Hepatocyte (in vitro differentiated cells): Measurements from ENCODE around the gene SLC25A5. TPM values are rescaled to one million over a fixed set of nuclear protein-coding genes. Genes with fewer than 3 reads are reported as not detected.

Experiments used
- DNase-seq: peaks from one replicate; pipeline ENCODE4 v3.0.0-alpha.2; 2016; ENCODE audit warnings: low spot score
- H2AFZ ChIP-seq: fragments of 200-600 bp; sonication (generic); 2 replicates; pipeline ENCODE4 v1.6.0; 2016; ENCODE audit warnings: antibody characterized with exemption, mild to moderate bottlenecking
- H3K27ac ChIP-seq: fragments of 200-600 bp; sonication (generic); 2 replicates; pipeline ENCODE4 v1.5.1; 2016; ENCODE audit warnings: mild to moderate bottlenecking
- H3K27me3 ChIP-seq: fragments of 200-600 bp; sonication (generic); 2 replicates; pipeline ENCODE4 v1.6.1; 2016
- H3K36me3 ChIP-seq: fragments of 200-600 bp; sonication (generic); replicated peaks from 2 replicates; pipeline ENCODE4 v1.5.1; 2016; ENCODE audit warnings: low read depth; ENCODE audit not compliant: insufficient read depth
- H3K4me1 ChIP-seq: fragments of 200-600 bp; sonication (generic); 2 replicates; pipeline ENCODE4 v1.5.1; 2016; ENCODE audit warnings: mild to moderate bottlenecking, moderate library complexity; ENCODE audit not compliant: insufficient read depth
- H3K4me2 ChIP-seq: fragments of 200-600 bp; sonication (generic); 2 replicates; pipeline ENCODE4 v1.6.0; 2016
- H3K4me3 ChIP-seq: fragments of 200-600 bp; sonication (generic); 2 replicates; pipeline ENCODE4 v1.5.1; 2016; ENCODE audit warnings: mild to moderate bottlenecking
- H3K79me2 ChIP-seq: fragments of 200-600 bp; sonication (generic); 2 replicates; pipeline ENCODE4 v1.6.0; 2017; ENCODE audit warnings: mild to moderate bottlenecking
- H3K9me2 ChIP-seq: fragments of 200-600 bp; sonication (generic); replicated peaks from 2 replicates; pipeline ENCODE4 v1.6.0; 2017; ENCODE audit warnings: mild to moderate bottlenecking; ENCODE audit not compliant: insufficient read depth
- H3K9me3 ChIP-seq: fragments of 200-600 bp; sonication (generic); 2 replicates; pipeline ENCODE4 v1.5.1; 2016; ENCODE audit warnings: low read depth, mild to moderate bottlenecking
- H4K20me1 ChIP-seq: fragments of 200-600 bp; sonication (generic); 2 replicates; pipeline ENCODE4 v1.6.0; 2016; ENCODE audit warnings: mild to moderate bottlenecking; ENCODE audit not compliant: insufficient read depth, poor library complexity, severe bottlenecking
- CTCF ChIP-seq: fragments of 200-600 bp; sonication (generic); IDR thresholded peaks from 2 replicates; pipeline ENCODE4 v1.5.1; 2016; ENCODE audit warnings: antibody characterized with exemption, mild to moderate bottlenecking; ENCODE audit not compliant: poor library complexity
- EZH2 ChIP-seq: fragments of 200-600 bp; sonication (generic); IDR thresholded peaks from 2 replicates; pipeline ENCODE4 v1.6.1; 2016; ENCODE audit warnings: antibody characterized with exemption, mild to moderate bottlenecking, borderline replicate concordance
- EZH2phosphoT487 ChIP-seq: fragments of 200-600 bp; sonication (generic); IDR thresholded peaks from one replicate; pipeline ENCODE4 v1.6.1; 2018; ENCODE audit warnings: antibody characterized with exemption, mild to moderate bottlenecking, low read depth, moderate library complexity; ENCODE audit not compliant: unreplicated experiment, severe bottlenecking
- WGBS: methylation state at CpG from one replicate; pipeline ENCODE4 v1.1.6; 2016; ENCODE audit warnings: low lambda C conversion rate; ENCODE audit errors: missing lambda C conversion rate; 5-methylcytosine and 5-hydroxymethylcytosine counted together
- polyA plus RNA-seq: library from polyadenylated mRNA; unstranded; fragments of >200 nt; fragmentation: Nextera tagmentation; extraction: Ambion mirVana; gene quantifications from 2 replicates; pipeline ENCODE4 v1.2.1, GENCODE V29; 2016
- total RNA-seq: library from RNA; depleted of rRNA; stranded (reverse); fragments of >200 nt; gene quantifications from 2 replicates; pipeline ENCODE4 v1.2.3, GENCODE V29; 2014

Gene SLC25A5
- total and polyA plus RNA-seq, 2 experiments from 2014 or later = 282 to 343 TPM

- Histone ChIP-seq H3K27ac (peak overlapping the region; percentile 97), H3K9me3 (no peaks in the 10 kb centered on the region), H2AFZ (peak overlapping the region; percentile 44), H4K20me1 (peaks cover 3% of the 10 kb centered on the region), H3K79me2 (peaks cover 6% of the 10 kb centered on the region), H3K4me1 (no peaks in the 10 kb centered on the region), H3K36me3 (no peaks in the 10 kb centered on the region), H3K9me2 (no peaks in the 10 kb centered on the region), H3K4me2 (peak overlapping the region; percentile 85), H3K4me3 (peak overlapping the region; percentile 85), H3K27me3 (no peaks in the 10 kb centered on the region)
- 43% methylated on average over 76 of the region's 78 CpGs for WGBS
- peak; percentile 93 for DNase-seq
- TF ChIP-seq CTCF (peak; percentile 59), EZH2phosphoT487 (no peak)
Observed at GRCh38 chrX:119468551-119469312, 488 bp downstream of the SLC25A5 start.

DNA sequence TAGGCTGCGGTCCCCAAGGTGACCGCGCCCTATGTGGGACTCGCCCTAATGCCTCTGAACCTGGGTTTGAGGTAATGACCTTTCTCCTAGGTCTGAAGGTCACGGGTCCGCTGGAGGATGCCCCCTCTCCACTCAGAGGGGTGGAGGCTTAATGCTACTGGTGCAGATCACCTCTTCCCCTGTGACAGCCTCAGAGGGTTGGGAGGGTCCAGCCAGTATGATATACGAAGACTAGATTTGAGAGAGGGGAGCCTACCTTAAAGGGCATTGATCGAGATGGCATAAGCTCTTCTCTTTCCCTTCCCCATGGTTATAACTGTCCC lies 1.0 kb downstream of the SLC25A5 start:
- Histone ChIP-seq H3K9me2 (no peaks in the 10 kb centered on the region), H3K4me1 (no peaks in the 10 kb centered on the region), H2AFZ (no peak overlapping the region), H3K4me3 (peak overlapping the region; percentile 85), H3K27me3 (no peaks in the 10 kb centered on the region), H3K79me2 (peaks cover 6% of the 10 kb centered on the region), H4K20me1 (peaks cover 3% of the 10 kb centered on the region), H3K4me2 (peak overlapping the region; percentile 85), H3K9me3 (no peaks in the 10 kb centered on the region), H3K36me3 (no peaks in the 10 kb centered on the region), H3K27ac (peak overlapping the region; percentile 63)
- WGBS = 49% methylated on average over 8 of the region's 8 CpGs
- TF ChIP-seq EZH2 = no peak
- TF ChIP-seq CTCF = no peak
- no peak for TF ChIP-seq EZH2phosphoT487
- DNase-seq = no peak

GRCh38 chrX:119474615-119475388 lies 6.6 kb downstream of the SLC25A5 start:
- Histone ChIP-seq H3K27me3 (no peaks in the 10 kb centered on the region), H3K4me1 (no peaks in the 10 kb centered on the region), H3K36me3 (no peaks in the 10 kb centered on the region), H3K27ac (no peak overlapping the region), H3K79me2 (no peaks in the 10 kb centered on the region), H2AFZ (no peak overlapping the region), H3K9me3 (no peaks in the 10 kb centered on the region), H3K9me2 (no peaks in the 10 kb centered on the region), H4K20me1 (no peaks in the 10 kb centered on the region), H3K4me2 (no peak overlapping the region), H3K4me3 (no peak overlapping the region)
- TF ChIP-seq EZH2 (no peak), EZH2phosphoT487 (no peak), CTCF (no peak)
- DNase-seq = no peak
- 82% methylated on average over 23 of the region's 23 CpGs for WGBS
